IMR-90 (cell line): ENCODE results near the gene CMSS1. TPM values are rescaled to one million over a fixed set of nuclear protein-coding genes. Genes with fewer than 3 reads are reported as not detected.

Experiments
- ATAC-seq: fragments of 200-7000 bp; cut with Tn5 transposase; 2 replicates; pipeline ENCODE4 v1.9.1; 2020; ENCODE audit warnings: low read depth, mild to moderate bottlenecking, moderate library complexity
- BruUV-seq: library from RNA; stranded (reverse); fragments of 400-500 nt; replicated peaks from 2 replicates; lab custom pipeline; 2021; lab: Mats Ljungman, UMichigan
- CTCF ChIA-PET: fragments of 300-600 bp; formaldehyde crosslinking; extraction: SDS; loops from one replicate; lab custom pipeline; 2021; ENCODE audit warnings: antibody characterized with exemption; lab: Yijun Ruan, JAX
- POLR2A ChIA-PET: fragments of 300-600 bp; sonication (Branson Sonifier 250); formaldehyde crosslinking; loops from one replicate; lab custom pipeline; 2022; ENCODE audit warnings: antibody characterized with exemption; ENCODE audit not compliant: unreplicated experiment; lab: Charles Lee
- DNase-seq: peaks from one replicate; pipeline ENCODE4 v3.0.0; 2013
- H2AFZ ChIP-seq: replicated peaks from 2 replicates; pipeline ENCODE3; 2013; ENCODE audit warnings: low read length, mild to moderate bottlenecking; ENCODE audit not compliant: poor library complexity
- H2AK5ac ChIP-seq: 2 replicates; pipeline ENCODE4 v1.6.1; 2013; ENCODE audit warnings: low read depth, low read length, inconsistent platforms
- H2AK9ac ChIP-seq: replicated peaks from 2 replicates; pipeline ENCODE3; 2013; ENCODE audit warnings: mild to moderate bottlenecking, low read depth, low read length, moderate library complexity; ENCODE audit not compliant: poor library complexity
- H2BK120ac ChIP-seq: 2 replicates; pipeline ENCODE4 v1.6.1; 2013; ENCODE audit warnings: low read depth, low read length, inconsistent platforms
- H2BK15ac ChIP-seq: 3 replicates; pipeline ENCODE4 v1.6.1; 2013; ENCODE audit warnings: low read depth, low read length, inconsistent platforms
- H2BK20ac ChIP-seq: 2 replicates; pipeline ENCODE4 v1.6.1; 2013; ENCODE audit warnings: low read depth, mild to moderate bottlenecking, inconsistent platforms, low read length, moderate library complexity
- H2BK5ac ChIP-seq: 2 replicates; pipeline ENCODE4 v1.6.1; 2013; ENCODE audit warnings: mild to moderate bottlenecking, low read depth, low read length, inconsistent platforms; ENCODE audit not compliant: poor library complexity, severe bottlenecking
- H3K14ac ChIP-seq: replicated peaks from 2 replicates; pipeline ENCODE4 v1.6.1; 2013; ENCODE audit warnings: low read depth, low read length, inconsistent platforms
- H3K18ac ChIP-seq: 2 replicates; pipeline ENCODE4 v1.6.1; 2013; ENCODE audit warnings: low read depth, low read length, control low read depth
- H3K23ac ChIP-seq: 2 replicates; pipeline ENCODE4 v1.6.1; 2013; ENCODE audit warnings: low read depth, low read length, inconsistent platforms
- H3K27ac ChIP-seq: 2 replicates; pipeline ENCODE4 v1.5.1; 2013; ENCODE audit warnings: mild to moderate bottlenecking, control low read depth, low read length; ENCODE audit not compliant: insufficient read depth
- H3K27me3 ChIP-seq: 2 replicates; pipeline ENCODE4 v1.6.1; 2013; ENCODE audit warnings: low read length; ENCODE audit not compliant: control insufficient read depth, insufficient read depth
- H3K36me3 ChIP-seq: 2 replicates; pipeline ENCODE4 v1.6.1; 2013; ENCODE audit warnings: low read length, mixed read lengths; ENCODE audit not compliant: control insufficient read depth, insufficient read depth
- H3K4ac ChIP-seq: 2 replicates; pipeline ENCODE4 v1.6.1; 2013; ENCODE audit warnings: low read depth, low read length, inconsistent platforms
- H3K4me1 ChIP-seq: 2 replicates; pipeline ENCODE4 v1.6.1; 2013; ENCODE audit warnings: low read length, mixed read lengths; ENCODE audit not compliant: control insufficient read depth, insufficient read depth
- H3K4me2 ChIP-seq: 2 replicates; pipeline ENCODE4 v1.6.1; 2013; ENCODE audit warnings: low read depth, mild to moderate bottlenecking, control low read depth, low read length, moderate library complexity
- H3K4me3 ChIP-seq: 2 replicates; pipeline ENCODE4 v1.5.1; 2013; ENCODE audit warnings: low read depth, mild to moderate bottlenecking, control low read depth, low read length, moderate library complexity; ENCODE audit not compliant: insufficient read depth
- H3K56ac ChIP-seq: 2 replicates; pipeline ENCODE4 v1.6.1; 2013; ENCODE audit warnings: low read length, inconsistent platforms; ENCODE audit not compliant: insufficient read depth; ENCODE audit errors: extremely low read depth
- H3K79me1 ChIP-seq, 2 experiments: 2 replicates each; pipeline ENCODE4 v1.6.1; 2013; ENCODE audit warnings: low read length in 2 of 2, inconsistent platforms in 1 of 2, low read depth in 1 of 2
- H3K9ac ChIP-seq: 2 replicates; pipeline ENCODE4 v1.6.1; 2013; ENCODE audit warnings: low read depth, low read length, control low read depth
- H3K9me1 ChIP-seq: 2 replicates; pipeline ENCODE4 v1.6.1; 2013; ENCODE audit warnings: low read length, inconsistent platforms; ENCODE audit not compliant: insufficient read depth
- H3K9me3 ChIP-seq: 2 replicates; pipeline ENCODE4 v1.6.1; 2013; ENCODE audit warnings: low read length; ENCODE audit not compliant: control insufficient read depth, insufficient read depth
- H4K20me1 ChIP-seq: 2 replicates; pipeline ENCODE4 v1.6.1; 2013; ENCODE audit warnings: low read length, inconsistent platforms; ENCODE audit not compliant: insufficient read depth
- H4K5ac ChIP-seq: 2 replicates; pipeline ENCODE4 v1.6.1; 2013; ENCODE audit warnings: mild to moderate bottlenecking, low read depth, low read length, control low read depth
- H4K8ac ChIP-seq, 2 experiments: 2 replicates each; pipeline ENCODE4 v1.6.1; 2013; ENCODE audit warnings: low read depth in 2 of 2, low read length in 2 of 2, control low read depth in 1 of 2, inconsistent platforms in 1 of 2
- H4K91ac ChIP-seq: 2 replicates; pipeline ENCODE4 v1.6.1; 2013; ENCODE audit warnings: low read depth, low read length, inconsistent platforms; ENCODE audit not compliant: insufficient read depth
- MAFK ChIP-seq: IDR thresholded peaks from 2 replicates; pipeline ENCODE4 v1.6.1; 2012; ENCODE audit warnings: low read depth, low read length, improper control_type of control experiment
- WGBS, 2 experiments: methylation state at CpG; one replicate each; pipeline versions ENCODE4 v1.1.5 to v1.1.7; 2013; ENCODE audit warnings: missing lambda C conversion rate in 2 of 2; ENCODE audit not compliant: insufficient read length in 1 of 2; ENCODE audit errors: extremely low coverage in 2 of 2; 5-methylcytosine and 5-hydroxymethylcytosine counted together
- dilution Hi-C: fragments of 300-500 bp; cut with HindIII; formaldehyde crosslinking; loops from one replicate; pipeline ENCODE4 v1.14.3; 2018; ENCODE audit warnings: low sequenced_read_pairs; ENCODE audit not compliant: unreplicated experiment
- in situ Hi-C: fragments of 300-500 bp; cut with MboI; formaldehyde crosslinking; loops from 3 replicates; pipeline ENCODE4 v1.14.3; 2019; ENCODE audit warnings: low sequenced_read_pairs, inconsistent platforms, mixed read lengths
- intact Hi-C: fragments of 100-400 bp; cut with micrococcal nuclease; formaldehyde crosslinking; loops from 2 replicates; pipeline ENCODE4 v1.10.0; 2022
- polyA plus RNA-seq, 3 experiments: library from polyadenylated mRNA; depleted of rRNA; stranded (reverse); fragments of >200 nt; gene quantifications; 2 replicates each; pipeline ENCODE4 v1.2.3, GENCODE V29; 2012; ENCODE audit warnings: low replicate concordance in 1 of 3
- total RNA-seq: library from RNA; depleted of rRNA; stranded (reverse); fragments of >200 nt; gene quantifications from 2 replicates; pipeline ENCODE4 v1.2.3, GENCODE V29; 2012
- TF ChIP-seq, protein P1 (sequence below): fragments of 150-350 bp; IDR thresholded peaks from 2 replicates; pipeline ENCODE4 v1.6.1; 2017; ENCODE audit warnings: mild to moderate bottlenecking, antibody characterized with exemption, low read length, low read depth

The CMSS1 gene
- total and polyA plus RNA-seq, 2 of the 4 experiments (the other 2 are of a cell fraction) = 12.5 to 13.6 TPM

- no TSS peak for BruUV-seq
- 29% methylated on average over 1 of the region's 6 CpGs; no CpG with 5 or more reads in 1 of the 2 experiments for WGBS, 2 experiments
- Histone ChIP-seq H4K5ac (peak overlapping the region; percentile 47; the same call in 1 of the 2 replicates), H3K9ac (no peak overlapping the region), H2AK9ac (no peak overlapping the region), H3K56ac (no peak overlapping the region), H2AK5ac (no peak overlapping the region), H2BK5ac (peak overlapping the region; percentile 37), H3K79me1 (no peaks in the 10 kb centered on the region), H3K9me1 (no peaks in the 10 kb centered on the region), H3K9me3 (peaks cover 5% of the 10 kb centered on the region), H3K4ac (peak overlapping the region; percentile 55; the same call in 1 of the 2 replicates), H2BK120ac (peak overlapping the region; percentile 69), H4K91ac (peak overlapping the region; percentile 20; the same call in 1 of the 2 replicates), H2AFZ (no peak overlapping the region), H2BK20ac (peak overlapping the region; percentile 83; the same call in 1 of the 2 replicates), H3K23ac (0 out of 2 replicates have a peak overlapping the region, but pooled peaks have one; percentile 31), H3K14ac (peak overlapping the region; percentile 35), H3K27ac (no peak overlapping the region), H3K18ac (peak overlapping the region; percentile 77; the same call in 1 of the 2 replicates), H3K36me3 (no peaks in the 10 kb centered on the region), H2BK15ac (peak overlapping the region; percentile 34; the same call in 1 of the 3 replicates), H3K4me2 (peak overlapping the region; percentile 58; the same call in 1 of the 2 replicates), H4K8ac (peak overlapping the region in 1 of 2 experiments; percentile 31; a peak in 1 of 4 replicates), H3K4me3 (no peak overlapping the region), H3K27me3 (no peaks in the 10 kb centered on the region), H4K20me1 (no peaks in the 10 kb centered on the region), H3K4me1 (peaks cover 10% of the 10 kb centered on the region; the same call in 1 of the 2 replicates)
- ChIA-PET CTCF (no interaction called here), POLR2A (no interaction called here)
- ATAC-seq = peak; percentile 53
- peak; percentile 32; the same call in 1 of the 2 replicates for TF ChIP-seq MAFK
- TF ChIP-seq, protein P1, sequence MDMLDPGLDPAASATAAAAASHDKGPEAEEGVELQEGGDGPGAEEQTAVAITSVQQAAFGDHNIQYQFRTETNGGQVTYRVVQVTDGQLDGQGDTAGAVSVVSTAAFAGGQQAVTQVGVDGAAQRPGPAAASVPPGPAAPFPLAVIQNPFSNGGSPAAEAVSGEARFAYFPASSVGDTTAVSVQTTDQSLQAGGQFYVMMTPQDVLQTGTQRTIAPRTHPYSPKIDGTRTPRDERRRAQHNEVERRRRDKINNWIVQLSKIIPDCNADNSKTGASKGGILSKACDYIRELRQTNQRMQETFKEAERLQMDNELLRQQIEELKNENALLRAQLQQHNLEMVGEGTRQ = no peak
- DNase-seq = peak; percentile 68
- in situ Hi-C loops (no loop called here), dilution Hi-C loops (no loop called here), intact Hi-C loops (no loop called here)
These were observed 409.2 kb downstream of the CMSS1 start for GRCh38 chr3:100226712-100227429.
